Gastroesophageal sphincter (tissue), 4 donors: ENCODE measurements around the gene KCNA3. TPM values are rescaled to one million over a fixed set of nuclear protein-coding genes. Genes with fewer than 3 reads are reported as not detected.
"Not testable (repeated sequence)": the region's sequence is repeated elsewhere in the genome, so short reads cannot be mapped to it uniquely, and the experiment has no call there.

Experiments used
- ATAC-seq: fragments of 150-250 bp; one replicate; pipeline ENCODE4 v1.9.1; 2016; ENCODE audit warnings: mild to moderate bottlenecking, moderate library complexity
- H3K27ac ChIP-seq, 4 donors: fragments of 200-600 bp; sonication (generic) in 3 of 4; 1 replicate in 3 of 4; 2 replicates in 1 of 4; pipeline ENCODE4 v1.5.1; 2016 to 2019
- H3K27me3 ChIP-seq: fragments of 200-600 bp; sonication (generic); one replicate; pipeline ENCODE4 v1.5.1; 2019
- H3K36me3 ChIP-seq, 2 donors: fragments of 200-600 bp; sonication (generic); one replicate each; pipeline ENCODE4 v1.5.1; 2019; ENCODE audit warnings: control low read depth in 1 of 2
- H3K4me1 ChIP-seq, 3 donors: fragments of 200-600 bp; sonication (generic); 1 replicate in 2 of 3; 2 replicates in 1 of 3; pipeline ENCODE4 v1.5.1; 2016 to 2019; ENCODE audit warnings: control low read depth in 2 of 3
- H3K4me3 ChIP-seq, 2 donors: fragments of 200-600 bp; sonication (generic); one replicate each; pipeline ENCODE4 v1.5.1; 2019; ENCODE audit warnings: mild to moderate bottlenecking in 1 of 2, moderate library complexity in 1 of 2
- H3K9me3 ChIP-seq, 3 donors: fragments of 200-600 bp; sonication (generic); one replicate each; pipeline ENCODE4 v1.5.1; 2017 to 2019; ENCODE audit warnings: control low read depth in 2 of 3
- EP300 ChIP-seq: sonication (generic); formaldehyde crosslinking; IDR thresholded peaks from one replicate; pipeline ENCODE4 v1.6.1; 2017; ENCODE audit warnings: antibody characterized with exemption, mild to moderate bottlenecking
- POLR2A ChIP-seq, 2 donors: fragments of 450-650 bp; IDR thresholded peaks; one replicate each; pipeline ENCODE4 v1.6.1; 2017; ENCODE audit warnings: antibody characterized with exemption in 2 of 2, mild to moderate bottlenecking in 2 of 2, moderate library complexity in 1 of 2
- POLR2AphosphoS5 ChIP-seq: sonication (generic); formaldehyde crosslinking; IDR thresholded peaks from one replicate; pipeline ENCODE4 v1.6.1; 2017; ENCODE audit warnings: antibody characterized with exemption
- WGBS, 2 donors: methylation state at CpG; one replicate each; pipeline ENCODE4 v1.1.5; 2018; ENCODE audit warnings: low coverage in 1 of 2; 5-methylcytosine and 5-hydroxymethylcytosine counted together
- total RNA-seq, 4 donors: library from RNA; depleted of rRNA; stranded (reverse); fragments of >200 nt; gene quantifications; one replicate each; pipeline ENCODE4 v1.1.0, GENCODE V29; 2016
- TF ChIP-seq, protein P1 (sequence below), 4 experiments: fragments of 200-600 bp in 2 of 4; fragments of 450-650 bp in 2 of 4; sonication (generic) in 1 of 4; IDR thresholded peaks; one replicate each; pipeline ENCODE4 v1.5.1; 2017 to 2019; ENCODE audit warnings: antibody characterized with exemption in 4 of 4, mild to moderate bottlenecking in 2 of 4, moderate library complexity in 2 of 4

Gene KCNA3
- total RNA-seq, 4 donors from 2014 or later: 0.31 to 1.9 (median 0.49) TPM

DNA sequence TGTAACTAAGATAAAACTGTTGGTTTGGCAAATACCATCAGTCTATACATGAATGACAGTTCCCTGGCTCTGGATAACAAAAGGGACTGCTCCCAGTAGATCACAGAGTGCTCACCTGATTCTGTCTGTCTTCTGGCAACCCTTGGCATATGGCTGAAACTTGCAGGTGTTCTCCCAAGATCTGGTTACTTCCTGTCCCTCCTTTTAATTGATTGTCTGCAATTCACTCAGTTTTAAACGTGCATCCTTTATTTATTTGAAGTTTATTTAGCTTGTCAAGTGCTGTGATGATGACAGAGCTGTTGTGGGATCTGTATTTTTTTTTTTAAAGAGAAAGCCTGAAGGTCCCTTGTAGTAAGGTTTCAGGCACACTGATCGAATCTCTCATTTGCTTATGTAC is 3.4 kb downstream of the KCNA3 start:
- TF ChIP-seq, protein P1, sequence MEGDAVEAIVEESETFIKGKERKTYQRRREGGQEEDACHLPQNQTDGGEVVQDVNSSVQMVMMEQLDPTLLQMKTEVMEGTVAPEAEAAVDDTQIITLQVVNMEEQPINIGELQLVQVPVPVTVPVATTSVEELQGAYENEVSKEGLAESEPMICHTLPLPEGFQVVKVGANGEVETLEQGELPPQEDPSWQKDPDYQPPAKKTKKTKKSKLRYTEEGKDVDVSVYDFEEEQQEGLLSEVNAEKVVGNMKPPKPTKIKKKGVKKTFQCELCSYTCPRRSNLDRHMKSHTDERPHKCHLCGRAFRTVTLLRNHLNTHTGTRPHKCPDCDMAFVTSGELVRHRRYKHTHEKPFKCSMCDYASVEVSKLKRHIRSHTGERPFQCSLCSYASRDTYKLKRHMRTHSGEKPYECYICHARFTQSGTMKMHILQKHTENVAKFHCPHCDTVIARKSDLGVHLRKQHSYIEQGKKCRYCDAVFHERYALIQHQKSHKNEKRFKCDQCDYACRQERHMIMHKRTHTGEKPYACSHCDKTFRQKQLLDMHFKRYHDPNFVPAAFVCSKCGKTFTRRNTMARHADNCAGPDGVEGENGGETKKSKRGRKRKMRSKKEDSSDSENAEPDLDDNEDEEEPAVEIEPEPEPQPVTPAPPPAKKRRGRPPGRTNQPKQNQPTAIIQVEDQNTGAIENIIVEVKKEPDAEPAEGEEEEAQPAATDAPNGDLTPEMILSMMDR (IDR thresholded peaks at IDR 0.05): no peak
- TF ChIP-seq EP300: no peak
- TF ChIP-seq POLR2A (IDR thresholded peaks at IDR 0.05): no peak
- no peak for TF ChIP-seq POLR2AphosphoS5
- ATAC-seq: no peak
- no peaks in the 10 kb centered on the region for H3K9me3 ChIP-seq
- no peak overlapping the region for H3K27ac ChIP-seq
- H3K27me3 ChIP-seq: peaks cover 75% of the 10 kb centered on the region
- 42 to 57% methylated on average over 2 of the region's 2 CpGs for WGBS, 2 donors
- no peak overlapping the region for H3K4me3 ChIP-seq
- H3K36me3 ChIP-seq: no peaks in the 10 kb centered on the region
- H3K4me1 ChIP-seq: peaks cover 0 to 18% (median 0%) of the 10 kb centered on the region in 3 donors

- peaks cover 67% of the 10 kb centered on the region for H3K27me3 ChIP-seq
- 56 to 58% methylated on average over 3 to 4 of the region's 4 CpGs for WGBS, 2 donors
These were observed 6.2 kb downstream of the KCNA3 start for GRCh38 chr1:110668549-110668948.

GRCh38 chr1:110667776-110668175 is 7.0 kb downstream of the KCNA3 start:
- Histone ChIP-seq H3K27me3 (peaks cover 59% of the 10 kb centered on the region), H3K4me1 (no peaks in the 10 kb centered on the region), H3K27ac (no peak overlapping the region), H3K36me3 (no peaks in the 10 kb centered on the region), H3K4me3 (no peak overlapping the region), H3K9me3 (no peaks in the 10 kb centered on the region)
- TF ChIP-seq EP300 (no peak), POLR2AphosphoS5 (no peak), POLR2A (IDR thresholded peaks at IDR 0.05) (no peak)
- TF ChIP-seq, protein P1 (IDR thresholded peaks at IDR 0.05): no peak
- WGBS, 2 donors: 90 to 95% methylated on average over 2 of the region's 2 CpGs
- no peak for ATAC-seq

More at GRCh38 chr1:110668549-110668948, 6.2 kb downstream of the KCNA3 start:
- H3K9me3 ChIP-seq: no peaks in the 10 kb centered on the region
- H3K27ac ChIP-seq: no peak overlapping the region
- H3K36me3 ChIP-seq: no peaks in the 10 kb centered on the region
- no peaks in the 10 kb centered on the region for H3K4me1 ChIP-seq
- ATAC-seq: no peak
- no peak for TF ChIP-seq POLR2A (IDR thresholded peaks at IDR 0.05)
- H3K4me3 ChIP-seq: no peak overlapping the region

- no peaks in the 10 kb centered on the region for H3K4me1 ChIP-seq
- H3K36me3 ChIP-seq: no peaks in the 10 kb centered on the region
- 58 to 75% methylated on average over 2 of the region's 2 CpGs for WGBS, 2 donors
- no peak for ATAC-seq
- H3K27ac ChIP-seq: no peak overlapping the region
- no peak for TF ChIP-seq POLR2A (IDR thresholded peaks at IDR 0.05)
- TF ChIP-seq EP300: no peak
- no peak for TF ChIP-seq POLR2AphosphoS5
- TF ChIP-seq, protein P1 (IDR thresholded peaks at IDR 0.05): no peak
- no peak overlapping the region for H3K4me3 ChIP-seq
- H3K9me3 ChIP-seq: no peaks in the 10 kb centered on the region
- H3K27me3 ChIP-seq: peaks cover 33% of the 10 kb centered on the region
These were observed 11.5 kb downstream of the KCNA3 start for GRCh38 chr1:110663241-110663640.

DNA sequence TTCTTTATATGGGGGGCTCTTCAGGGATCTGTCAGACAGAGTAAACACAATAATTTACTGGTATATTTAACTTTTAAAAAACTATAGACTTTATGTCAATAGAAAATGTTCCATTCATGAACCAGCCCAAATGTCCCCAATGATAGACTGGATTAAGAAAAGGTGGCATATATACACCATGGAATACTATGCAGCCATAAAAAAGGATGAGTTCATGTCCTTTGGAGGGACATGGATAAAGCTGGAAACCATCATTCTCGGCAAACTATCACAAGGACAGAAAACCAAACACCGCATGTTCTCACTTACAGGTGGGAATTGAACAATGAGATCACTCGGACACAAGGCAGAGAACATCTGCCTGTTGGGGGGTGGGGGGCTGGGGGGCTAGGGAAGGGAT is 15.2 kb downstream of the KCNA3 start:
- not testable (repeated sequence) for H3K4me1 ChIP-seq, H3K36me3 ChIP-seq, H3K4me3 ChIP-seq, ATAC-seq, H3K27ac ChIP-seq, H3K9me3 ChIP-seq
- peaks cover 15% of the 10 kb centered on the region for H3K27me3 ChIP-seq
- 100% methylated on average over 1 to 2 of the region's 3 CpGs for WGBS, 2 donors

- WGBS, 2 donors: 70 to 73% methylated on average over 2 of the region's 2 CpGs
- peaks cover 12% of the 10 kb centered on the region for H3K27me3 ChIP-seq
- TF ChIP-seq EP300: no peak
- TF ChIP-seq POLR2A (IDR thresholded peaks at IDR 0.05): no peak
- TF ChIP-seq, protein P1 (IDR thresholded peaks at IDR 0.05): no peak
- no peak for TF ChIP-seq POLR2AphosphoS5
These were observed 17.4 kb downstream of the KCNA3 start for GRCh38 chr1:110657351-110657750.

More at GRCh38 chr1:110657351-110657750, 17.4 kb downstream of the KCNA3 start:
- no peak for ATAC-seq
- no peak overlapping the region for H3K4me3 ChIP-seq
- H3K9me3 ChIP-seq: no peaks in the 10 kb centered on the region
- H3K36me3 ChIP-seq: no peaks in the 10 kb centered on the region
- H3K27ac ChIP-seq: no peak overlapping the region
- H3K4me1 ChIP-seq: no peaks in the 10 kb centered on the region
